Measurements from ENCODE around the gene ODF2. TPM values are rescaled to one million over a fixed set of nuclear protein-coding genes. Genes with fewer than 3 reads are reported as not detected.

The ODF2 gene
- total RNA-seq, result 32.6 and 38.2 TPM in 2 replicates

GRCh38 chr9:128455849-128456612 is at the start of gene ODF2:
Gene ODF2 (plus strand): TSS chr9:128456006. CDS start chr9:128456092, 86 bp downstream.
- TF ChIP-seq CTCF (conservative IDR thresholded peaks at IDR 0.05; ENCODE audit: low read depth, low read length), result no peak
- peak; percentile 46 for DNase-seq (ENCODE audit: low read depth)
- H3K4me3 ChIP-seq (ENCODE audit: low read depth, low read length), result peak within 1 kb of the TSS; percentile 76

- DNase-seq (ENCODE audit: low read depth), result no peak
- no peak for TF ChIP-seq CTCF (conservative IDR thresholded peaks at IDR 0.05; ENCODE audit: low read depth, low read length)
- H3K4me3 ChIP-seq (ENCODE audit: low read depth, low read length), result no peak overlapping the region
These were observed 48.9 kb upstream of the ODF2 start for GRCh38 chr9:128406848-128407391.

GRCh38 chr9:128408963-128409431 is 46.8 kb upstream of the ODF2 start:
- TF ChIP-seq CTCF (conservative IDR thresholded peaks at IDR 0.05; ENCODE audit: low read depth, low read length), result no peak
- H3K4me3 ChIP-seq (ENCODE audit: low read depth, low read length), result no peak overlapping the region
- DNase-seq (ENCODE audit: low read depth), result no peak

- DNase-seq (ENCODE audit: low read depth), result no peak
- H3K4me3 ChIP-seq (ENCODE audit: low read depth, low read length), result no peak overlapping the region
- TF ChIP-seq CTCF (conservative IDR thresholded peaks at IDR 0.05; ENCODE audit: low read depth, low read length), result no peak
These were observed 46.4 kb upstream of the ODF2 start for GRCh38 chr9:128409450-128409849.

GRCh38 chr9:128409978-128410377 is 45.8 kb upstream of the ODF2 start:
- TF ChIP-seq CTCF (conservative IDR thresholded peaks at IDR 0.05; ENCODE audit: low read depth, low read length), result peak; percentile 33
- no peak overlapping the region for H3K4me3 ChIP-seq (ENCODE audit: low read depth, low read length)
- DNase-seq (ENCODE audit: low read depth), result no peak

- no peak for TF ChIP-seq CTCF (conservative IDR thresholded peaks at IDR 0.05; ENCODE audit: low read depth, low read length)
- no peak for DNase-seq (ENCODE audit: low read depth)
- H3K4me3 ChIP-seq (ENCODE audit: low read depth, low read length), result no peak overlapping the region
These were observed 44.3 kb upstream of the ODF2 start for GRCh38 chr9:128411364-128412119.
